Mucosa of descending colon (tissue), 3 donors: ENCODE measurements around the gene SYCP2. TPM values are rescaled to one million over a fixed set of nuclear protein-coding genes. Genes with fewer than 3 reads are reported as not detected.

Source experiments
- ATAC-seq: fragments of 200-7000 bp; cut with Tn5 transposase; one replicate; pipeline ENCODE4 v1.9.1; 2020; ENCODE audit warnings: mild to moderate bottlenecking, moderate library complexity
- DNase-seq, 3 donors: peaks; one replicate each; pipeline ENCODE4 v3.0.0-alpha.2; 2020
- H3K36me3 ChIP-seq: fragments of 200-600 bp; one replicate; pipeline ENCODE4 v1.8.0; 2021; ENCODE audit warnings: low read depth, mild to moderate bottlenecking
- H3K4me1 ChIP-seq: fragments of 200-600 bp; one replicate; pipeline ENCODE4 v1.8.0; 2021; ENCODE audit warnings: low read depth, mild to moderate bottlenecking
- H3K4me3 ChIP-seq: fragments of 200-600 bp; one replicate; pipeline ENCODE4 v1.8.0; 2021; ENCODE audit warnings: mild to moderate bottlenecking
- H3K9me3 ChIP-seq: fragments of 200-600 bp; one replicate; pipeline ENCODE4 v1.8.0; 2021; ENCODE audit warnings: mild to moderate bottlenecking
- intact Hi-C, 2 donors: fragments of 100-400 bp; cut with DNase I in 1 of 2; cut with micrococcal nuclease in 1 of 2; formaldehyde crosslinking; loops; one replicate each; pipeline versions ENCODE4 v1.11.0 to v1.11.1; 2022; cut with DNase I, micrococcal nuclease
- total RNA-seq, 3 donors: library from RNA; stranded (reverse); fragmentation: NEBNext Ultra II Directional in 2 of 3; extraction: Animal tissue kit (Norgen Biotek cat#: 25700) in 2 of 3; gene quantifications; one replicate each; pipeline versions ENCODE4 v1.2.1 to v1.2.4, GENCODE V29; 2021 to 2023
- TF ChIP-seq, protein P1 (sequence below): fragments of 200-600 bp; IDR thresholded peaks from one replicate; pipeline ENCODE4 v1.8.0; 2022; ENCODE audit warnings: antibody characterized with exemption, mild to moderate bottlenecking
- donor health status: DM: no; HTN: no; CAD: no; lungs with moderate emphysema.
- donor health status: DM: no; HTN: no; CAD: no.
- donor health status: DM: no; HTN: yes; CAD: no.

The SYCP2 gene
- total RNA-seq, 3 donors from 2014 or later = 0.78 to 1.6 (median 1.3) TPM

DNA sequence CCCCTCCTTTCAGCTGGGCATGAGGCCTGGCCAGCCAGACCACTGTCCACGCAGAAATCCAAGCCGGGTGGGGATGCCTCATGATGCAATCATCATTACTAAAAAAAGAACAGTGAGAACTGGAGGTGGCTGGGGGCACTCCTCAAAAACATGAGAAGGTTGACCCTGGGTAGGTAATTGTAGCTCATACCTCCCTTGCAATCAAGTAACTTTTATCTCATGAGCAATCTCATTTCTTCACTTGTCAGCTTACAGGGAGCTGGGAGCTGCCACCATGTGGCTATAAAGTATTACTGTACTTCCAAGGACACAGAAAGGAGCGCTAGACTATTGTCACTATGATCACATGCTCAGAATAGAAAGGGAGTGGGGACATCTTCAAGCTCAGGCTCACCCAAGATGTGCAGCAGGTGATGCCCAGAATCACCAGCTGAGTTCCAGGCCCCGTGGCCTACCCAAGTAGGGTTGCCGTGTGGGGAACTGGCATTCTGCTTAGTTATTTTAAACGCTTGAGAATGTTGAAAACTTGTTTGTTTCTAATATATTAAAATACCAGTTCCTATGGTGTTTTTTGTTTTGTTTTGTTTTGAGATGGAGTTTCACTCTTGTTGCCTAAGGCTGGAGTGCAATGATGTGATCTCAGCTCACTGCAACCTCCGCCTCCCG lies 21.8 kb upstream of the SYCP2 start:
- no peak overlapping the region for H3K4me3 ChIP-seq
- H3K9me3 ChIP-seq = no peaks in the 10 kb centered on the region
- peak; percentile 83 for ATAC-seq
- DNase-seq = peak in 1 of 3 donors; percentile 20
- intact Hi-C loops = no loop called here
- no peaks in the 10 kb centered on the region for H3K4me1 ChIP-seq
- H3K36me3 ChIP-seq = no peaks in the 10 kb centered on the region
- TF ChIP-seq, protein P1, sequence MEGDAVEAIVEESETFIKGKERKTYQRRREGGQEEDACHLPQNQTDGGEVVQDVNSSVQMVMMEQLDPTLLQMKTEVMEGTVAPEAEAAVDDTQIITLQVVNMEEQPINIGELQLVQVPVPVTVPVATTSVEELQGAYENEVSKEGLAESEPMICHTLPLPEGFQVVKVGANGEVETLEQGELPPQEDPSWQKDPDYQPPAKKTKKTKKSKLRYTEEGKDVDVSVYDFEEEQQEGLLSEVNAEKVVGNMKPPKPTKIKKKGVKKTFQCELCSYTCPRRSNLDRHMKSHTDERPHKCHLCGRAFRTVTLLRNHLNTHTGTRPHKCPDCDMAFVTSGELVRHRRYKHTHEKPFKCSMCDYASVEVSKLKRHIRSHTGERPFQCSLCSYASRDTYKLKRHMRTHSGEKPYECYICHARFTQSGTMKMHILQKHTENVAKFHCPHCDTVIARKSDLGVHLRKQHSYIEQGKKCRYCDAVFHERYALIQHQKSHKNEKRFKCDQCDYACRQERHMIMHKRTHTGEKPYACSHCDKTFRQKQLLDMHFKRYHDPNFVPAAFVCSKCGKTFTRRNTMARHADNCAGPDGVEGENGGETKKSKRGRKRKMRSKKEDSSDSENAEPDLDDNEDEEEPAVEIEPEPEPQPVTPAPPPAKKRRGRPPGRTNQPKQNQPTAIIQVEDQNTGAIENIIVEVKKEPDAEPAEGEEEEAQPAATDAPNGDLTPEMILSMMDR = no peak

DNA sequence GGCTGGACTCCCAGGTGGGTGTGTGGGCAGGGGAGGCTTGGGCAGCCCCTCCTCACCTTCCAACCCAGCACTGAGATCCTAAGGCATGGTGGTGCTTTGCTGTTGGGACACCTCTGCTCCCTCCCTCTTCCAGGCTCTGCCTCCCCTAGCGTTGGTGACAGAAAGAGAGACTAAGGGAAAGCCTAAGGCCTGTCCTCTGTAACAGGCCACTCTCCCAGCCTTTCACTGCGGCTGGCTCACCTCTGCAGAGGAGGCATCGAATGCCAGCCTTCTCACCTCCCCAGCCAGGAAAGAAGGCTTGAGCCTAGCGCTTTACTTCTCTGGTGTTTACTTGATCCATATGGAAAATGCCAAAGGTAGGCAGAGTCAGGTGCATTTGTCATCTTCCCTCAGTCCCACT lies 21.3 kb upstream of the SYCP2 start:
- ATAC-seq (no peak), DNase-seq (no peak)
- Histone ChIP-seq H3K4me3 (no peak overlapping the region), H3K36me3 (no peaks in the 10 kb centered on the region), H3K9me3 (no peaks in the 10 kb centered on the region), H3K4me1 (no peaks in the 10 kb centered on the region)
- intact Hi-C loops = no loop called here
- TF ChIP-seq, protein P1 = no peak

DNA sequence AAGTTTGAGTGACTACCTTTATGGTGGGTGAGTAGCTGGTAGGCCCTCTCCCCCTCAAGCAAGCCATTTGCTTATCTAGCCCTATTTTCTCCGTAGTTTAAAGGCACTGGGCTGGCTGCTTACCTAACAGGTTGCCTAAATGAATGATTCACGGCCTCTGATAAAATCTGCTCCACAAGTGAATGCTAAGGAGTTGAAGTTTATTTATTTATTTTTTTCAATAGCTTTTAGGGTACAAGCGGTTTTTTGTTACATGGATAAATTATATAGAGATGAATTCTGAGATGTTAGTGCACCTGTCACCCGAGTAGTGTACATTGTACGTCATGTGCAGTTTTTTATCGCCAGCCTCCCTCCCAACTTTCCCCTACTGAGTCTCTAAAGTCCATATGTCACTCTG lies 16.5 kb upstream of the SYCP2 start:
- no peak overlapping the region for H3K4me3 ChIP-seq
- no peak for ATAC-seq
- intact Hi-C loops = no loop called here

DNA sequence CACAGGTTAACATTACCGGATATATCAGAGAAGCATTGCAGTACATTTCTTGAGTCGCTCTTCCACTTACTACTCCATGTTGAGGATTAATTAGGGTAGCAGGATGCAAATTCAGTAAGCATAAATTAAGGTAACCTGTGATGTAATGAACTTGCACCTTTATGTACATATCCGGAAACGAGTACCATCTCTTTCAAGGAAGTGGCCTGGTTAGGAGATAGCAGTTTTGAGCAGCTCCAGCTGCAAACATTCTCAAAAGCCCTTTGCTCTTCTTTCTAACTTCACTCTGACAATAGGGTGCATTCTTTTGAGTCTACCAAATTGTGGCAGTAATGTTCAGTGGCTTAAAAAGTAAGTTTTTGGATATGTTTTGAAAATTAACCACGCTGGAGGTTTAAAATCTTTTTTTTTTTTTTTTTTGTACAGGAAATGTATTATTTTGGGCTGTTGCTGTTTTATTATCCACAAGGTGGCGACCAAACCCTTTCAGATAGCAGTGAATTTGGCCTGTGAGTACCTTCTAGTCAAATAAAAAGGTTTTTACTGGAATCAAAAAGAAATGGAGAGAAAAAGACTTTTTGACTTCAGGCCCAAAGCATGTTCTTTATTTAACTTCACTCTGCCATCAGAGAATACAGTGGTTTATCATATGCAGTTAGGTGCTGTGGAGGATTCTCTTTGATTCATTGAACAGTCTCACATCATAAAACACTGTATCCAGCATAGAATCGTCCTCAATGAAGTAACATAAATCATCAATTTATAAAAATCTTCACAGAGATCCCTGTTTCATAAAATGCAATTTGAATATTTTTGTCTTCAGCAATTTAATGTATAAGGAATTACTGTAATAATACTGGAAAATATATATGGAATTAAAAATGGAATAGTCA lies 15.6 kb upstream of the SYCP2 start:
- H3K36me3 ChIP-seq = no peaks in the 10 kb centered on the region
- peak; percentile 63 for ATAC-seq
- DNase-seq = peak in 1 of 3 donors; percentile 53
- no peaks in the 10 kb centered on the region for H3K9me3 ChIP-seq
- H3K4me3 ChIP-seq = no peak overlapping the region
- intact Hi-C loops = no loop called here
- TF ChIP-seq, protein P1 = peak; percentile 13
- H3K4me1 ChIP-seq = peaks cover 3% of the 10 kb centered on the region

More for the DNA sequence above, 16.5 kb upstream of the SYCP2 start:
- Histone ChIP-seq H3K36me3 (no peaks in the 10 kb centered on the region), H3K9me3 (no peaks in the 10 kb centered on the region), H3K4me1 (peaks cover 3% of the 10 kb centered on the region)
- TF ChIP-seq, protein P1 = no peak
- DNase-seq = no peak

DNA sequence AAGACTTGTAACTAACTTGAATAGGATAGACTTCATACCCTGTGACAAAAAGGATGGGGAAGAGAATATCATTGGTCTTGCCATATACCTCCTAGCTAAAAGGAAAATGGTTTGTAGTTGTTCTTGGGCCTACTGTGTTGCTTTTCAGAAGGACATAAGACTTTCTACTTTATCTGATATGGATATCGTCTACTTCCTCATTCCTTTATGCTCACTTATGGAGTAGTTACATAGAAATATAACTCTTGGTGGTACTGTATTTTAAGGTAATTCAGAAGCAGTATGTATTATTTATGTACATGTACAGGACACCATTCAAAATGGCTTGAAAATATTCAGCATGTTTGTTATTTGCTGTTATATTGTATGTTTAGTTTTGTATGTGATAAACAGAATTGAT lies 14.8 kb upstream of the SYCP2 start:
- Histone ChIP-seq H3K4me1 (peaks cover 3% of the 10 kb centered on the region), H3K36me3 (no peaks in the 10 kb centered on the region), H3K9me3 (no peaks in the 10 kb centered on the region), H3K4me3 (no peak overlapping the region)
- intact Hi-C loops = no loop called here
- DNase-seq (no peak), ATAC-seq (no peak)
- TF ChIP-seq, protein P1 = no peak
